GM19395 (cell line): ENCODE measurements around the gene ZNF565.
A peak's percentile ranks its signal among the peaks of the same experiment; 100 is the strongest.
"Not testable (repeated sequence)": the region's sequence is repeated elsewhere in the genome, so short reads cannot be mapped to it uniquely, and the experiment has no call there.

ENCODE experiments used
- ATAC-seq: cut with Tn5 transposase; IDR thresholded peaks from one replicate; pipeline ENCODE4 v1.9.1; 2021; ENCODE audit warnings: mild to moderate bottlenecking, moderate library complexity; ENCODE audit not compliant: unreplicated experiment

The ZNF565 gene

GRCh38 chr19:36214386-36215275, at the start of gene ZNF565, which contains the start of gene ZNF146:
Gene ZNF565 (minus strand): TSS chr19:36214665. CDS start chr19:36201985, 12,680 bp downstream.
Gene ZNF146 (plus strand): TSS chr19:36215106. CDS start chr19:36236441, 21,335 bp downstream.
- peak; percentile 94 for ATAC-seq

GRCh38 chr19:36259211-36259610, 44.7 kb upstream of the ZNF565 start:
- no peak for ATAC-seq

- ATAC-seq: no peak
These were observed 43.8 kb upstream of the ZNF565 start for GRCh38 chr19:36258028-36258875.

DNA sequence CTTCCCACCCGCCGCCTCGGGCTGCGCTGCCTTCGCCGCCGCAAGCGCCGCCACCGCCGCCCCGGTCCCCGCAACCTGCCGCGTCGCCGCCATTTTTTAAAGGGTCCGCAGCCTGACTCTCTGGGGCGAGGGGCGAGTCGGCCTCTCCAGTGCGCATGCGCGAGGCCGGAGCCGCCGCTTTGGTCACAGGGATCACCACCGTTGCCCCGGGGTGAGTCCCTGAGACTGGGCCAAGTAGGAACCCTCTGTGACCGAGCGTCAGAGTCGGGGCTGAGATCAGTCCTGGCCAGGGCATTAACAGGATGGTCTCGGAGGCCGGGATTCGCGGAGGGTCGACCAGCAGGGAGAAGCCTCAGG, 43.0 kb upstream of the ZNF565 start:
- ATAC-seq: no peak

DNA sequence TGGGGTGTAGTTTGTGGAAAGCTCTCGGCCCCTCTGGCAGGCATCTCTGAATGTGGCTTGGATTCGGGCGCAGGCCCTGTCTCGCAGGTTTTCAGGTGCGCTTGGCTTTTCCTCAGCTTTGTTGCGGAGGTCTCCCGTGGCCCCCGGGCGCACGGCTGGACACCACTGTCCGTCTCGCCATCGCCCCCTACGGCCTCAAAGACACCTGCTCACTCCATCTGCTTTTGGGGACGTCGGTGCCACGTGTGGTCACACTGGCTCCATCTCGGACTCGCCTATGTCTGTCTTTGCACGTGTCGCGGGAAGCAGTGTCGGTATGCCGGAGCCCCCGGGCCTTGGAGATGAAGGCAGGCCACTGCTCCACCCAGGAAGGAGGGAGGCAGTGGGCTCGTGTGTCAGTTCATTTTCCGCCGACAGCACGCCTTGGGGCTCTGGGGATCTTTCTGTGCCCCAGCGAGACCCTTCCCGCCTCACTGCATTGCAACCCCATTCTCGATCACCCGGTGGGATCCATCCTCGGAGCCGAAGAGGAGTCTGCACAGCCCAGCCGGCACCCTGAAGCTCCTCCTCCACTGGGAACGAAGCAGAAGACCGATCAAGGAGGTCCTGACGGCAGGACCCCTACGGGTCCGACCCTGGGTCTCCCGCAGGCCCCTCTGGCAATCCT, 42.5 kb upstream of the ZNF565 start:
- no peak for ATAC-seq

DNA sequence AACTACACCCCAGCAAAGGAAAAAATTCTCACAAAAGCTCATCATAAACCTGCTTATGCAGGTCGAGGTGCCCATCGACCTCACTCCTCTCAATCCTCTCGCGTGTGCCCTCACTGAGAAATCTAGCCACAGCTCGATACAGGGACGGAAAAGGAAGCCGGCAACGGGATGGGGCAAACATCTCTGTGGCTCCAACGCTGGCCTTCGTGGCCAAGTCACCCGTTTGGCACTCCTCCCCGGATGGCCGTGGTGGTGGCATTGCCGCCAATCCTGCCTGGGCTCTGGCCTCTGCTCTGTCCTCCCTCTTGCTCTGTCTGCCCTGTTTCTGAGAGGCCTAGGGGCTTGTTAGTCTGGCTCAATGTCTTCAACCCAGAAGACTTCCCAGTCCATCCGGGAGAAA, 41.6 kb upstream of the ZNF565 start:
- no peak for ATAC-seq

DNA sequence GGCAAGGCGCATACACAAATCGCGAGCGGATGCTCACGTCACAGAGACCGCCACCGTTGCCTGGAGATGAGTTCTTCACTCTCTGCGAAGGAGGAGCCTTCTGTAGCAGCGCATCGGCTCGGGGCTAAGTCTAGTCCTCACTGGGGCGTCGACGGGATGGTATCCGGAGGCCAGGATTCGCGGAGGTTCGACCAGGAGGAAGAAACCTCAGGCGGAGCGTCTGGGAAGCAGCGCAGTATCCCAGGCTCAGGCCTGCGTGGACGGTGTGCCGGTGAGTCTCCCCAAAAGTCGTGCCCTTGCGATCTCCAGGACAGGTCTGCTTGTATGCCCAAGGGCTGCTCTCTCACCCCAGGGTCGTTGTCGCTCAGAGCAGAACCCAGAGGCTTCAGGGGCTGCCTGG, 40.9 kb upstream of the ZNF565 start:
- no peak for ATAC-seq

- no peak for ATAC-seq
These were observed 40.4 kb upstream of the ZNF565 start for GRCh38 chr19:36254848-36255247.

DNA sequence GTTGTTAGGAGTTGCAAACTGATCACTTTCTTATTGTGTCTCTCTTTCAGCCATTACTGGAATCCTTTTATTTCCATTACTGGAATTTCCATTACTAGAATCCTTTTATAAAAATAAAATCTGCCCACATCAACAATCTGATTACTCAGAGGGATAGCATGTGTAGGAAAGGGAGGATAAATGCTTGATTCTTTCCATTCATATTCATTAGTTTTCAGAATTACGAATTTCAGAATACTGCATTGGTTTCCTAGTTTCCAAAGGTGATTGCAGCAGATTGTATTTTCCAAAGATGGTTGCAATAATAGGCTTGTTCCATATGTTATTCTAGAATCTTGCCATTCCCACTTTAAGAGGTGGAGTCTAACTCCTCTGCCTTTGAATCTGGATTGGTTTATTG, 37.6 kb upstream of the ZNF565 start:
- ATAC-seq: no peak

DNA sequence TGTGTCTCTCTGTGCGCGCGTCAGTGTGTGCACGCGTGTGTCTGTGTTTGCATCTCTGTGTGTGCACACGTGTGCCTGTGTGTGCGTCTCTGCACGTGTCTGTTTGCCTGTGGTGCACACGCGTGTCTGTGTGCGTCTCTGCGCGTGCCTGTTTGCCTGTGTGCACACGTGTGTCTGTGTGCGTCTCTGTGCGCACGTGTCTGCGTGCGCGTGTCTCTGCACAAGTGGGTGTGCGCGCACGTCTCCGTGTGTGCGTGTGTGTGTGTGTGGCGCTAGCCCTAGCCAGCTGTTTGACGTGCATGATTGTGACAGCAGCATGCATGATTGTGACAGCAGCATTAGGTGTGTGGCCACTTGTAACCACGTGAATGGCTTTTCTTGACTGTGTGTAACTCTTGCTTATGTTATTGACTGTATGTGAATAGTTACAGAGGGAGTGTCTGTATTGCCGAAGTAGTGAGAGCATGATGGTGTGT, 31.6 kb upstream of the ZNF565 start:
- ATAC-seq: no peak

- no peak for ATAC-seq
These were observed 30.9 kb upstream of the ZNF565 start for GRCh38 chr19:36245210-36246005.

DNA sequence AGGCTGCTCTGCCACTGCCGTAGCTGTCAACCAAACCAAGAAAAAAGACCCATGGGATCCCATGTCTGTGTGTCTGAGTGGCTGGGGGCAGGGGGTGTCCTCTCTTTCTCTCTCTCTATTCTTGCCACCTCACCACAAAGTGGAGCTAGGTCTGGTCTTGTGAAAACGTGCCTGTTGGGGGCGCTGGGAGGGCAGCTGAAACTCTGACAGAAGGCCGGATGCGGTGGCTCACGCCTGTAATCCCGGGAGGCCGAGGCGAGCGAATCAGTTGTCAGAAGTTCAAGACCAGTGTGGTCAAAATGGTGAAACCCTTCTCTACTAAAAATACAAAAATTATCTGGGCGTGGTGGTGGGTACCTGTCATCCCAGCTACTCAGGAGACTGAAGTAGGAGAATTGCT, 29.6 kb upstream of the ZNF565 start:
- ATAC-seq: no peak

- ATAC-seq: no peak
These were observed 22.5 kb upstream of the ZNF565 start for GRCh38 chr19:36236946-36237310.

- no peak for ATAC-seq
These were observed 22.0 kb upstream of the ZNF565 start for GRCh38 chr19:36236304-36236945.

DNA sequence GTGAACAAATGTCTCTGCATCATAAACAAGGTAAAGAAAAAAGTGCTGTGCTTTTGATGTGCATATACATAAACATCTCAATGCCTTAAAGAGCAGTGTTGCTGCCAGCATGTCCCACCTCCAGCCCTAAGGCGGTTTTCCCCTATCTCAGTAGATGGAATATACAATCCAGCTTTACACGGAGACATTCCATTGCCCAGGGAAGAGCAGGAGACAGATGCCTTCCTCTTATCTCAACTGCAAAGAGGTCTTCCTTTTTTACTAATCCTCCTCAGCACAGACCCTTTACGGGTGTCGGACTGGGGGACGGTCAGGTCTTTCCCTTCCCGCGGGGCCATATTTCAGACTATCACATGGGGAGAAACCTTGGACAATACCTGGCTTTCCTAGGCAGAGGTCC, 19.2 kb upstream of the ZNF565 start:
- ATAC-seq: not testable (repeated sequence)

DNA sequence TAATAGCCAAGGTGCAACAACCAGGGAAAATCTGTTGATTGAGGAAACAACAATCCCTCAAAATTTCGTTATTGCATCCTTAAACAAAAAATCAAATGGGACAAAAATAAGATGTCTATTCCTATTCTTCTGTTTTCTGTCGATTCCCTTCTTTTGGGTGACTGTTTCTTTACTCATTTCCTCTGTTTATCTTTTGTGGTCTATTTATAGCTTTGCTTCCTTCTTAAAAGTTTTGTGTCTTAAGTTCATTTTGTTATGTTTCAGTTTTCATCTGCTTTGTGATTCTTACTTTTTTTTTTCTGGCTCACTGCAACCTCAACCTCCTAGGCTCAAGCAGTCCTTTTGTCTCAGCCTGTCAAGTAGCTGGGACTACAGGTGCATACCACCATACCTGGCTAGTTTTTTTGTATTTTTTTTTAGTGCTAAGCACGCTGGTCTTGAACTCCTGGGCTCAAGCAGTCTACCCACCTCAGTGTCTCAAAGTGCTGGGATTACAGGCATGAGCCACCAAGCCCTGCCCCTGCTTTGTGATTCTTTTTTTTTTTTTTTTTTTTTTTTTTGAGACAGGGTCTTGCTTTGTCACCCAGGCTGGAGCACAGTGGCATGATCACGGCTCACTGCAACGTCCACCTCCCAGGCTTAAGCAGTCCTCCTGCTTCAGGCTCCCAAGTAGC, 10.9 kb upstream of the ZNF565 start:
- ATAC-seq: no peak

GRCh38 chr19:36222503-36222902, 8.0 kb upstream of the ZNF565 start:
- no peak for ATAC-seq

DNA sequence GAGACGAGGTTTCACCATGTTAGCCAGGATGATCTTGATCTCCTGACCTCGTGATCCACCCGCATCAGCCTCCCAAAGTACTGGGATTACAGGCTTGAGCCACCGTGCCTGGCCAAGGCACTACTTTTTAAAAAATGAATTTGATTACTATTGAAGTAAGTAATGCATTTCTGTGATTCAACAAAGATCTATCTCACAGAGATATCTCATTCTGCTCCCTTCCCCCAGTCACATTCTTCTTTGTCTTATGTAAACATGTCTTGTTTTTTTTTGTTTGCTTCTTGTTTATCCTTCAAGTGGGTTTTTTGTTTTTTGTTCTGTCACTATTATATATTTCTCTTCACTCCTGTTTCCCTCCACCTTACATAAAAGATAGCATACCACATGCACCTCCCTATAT, 7.0 kb upstream of the ZNF565 start:
- no peak for ATAC-seq
